ENCODE measurements around the gene FPR2. TPM values are rescaled to one million over a fixed set of nuclear protein-coding genes. Genes with fewer than 3 reads are reported as not detected.

Gene FPR2
- total and polyA plus RNA-seq, 4 donors: 0.15 to 4.1 (median 2.4) TPM

GRCh38 chr19:51810223-51810622 lies 49.2 kb downstream of the FPR2 start:
- H3K4me3 ChIP-seq (ENCODE audit: low read depth in 1 of 3, low read length in 3 of 3): no peak overlapping the region
- no peak for DNase-seq (ENCODE audit: low spot score)
- H3K27me3 ChIP-seq (ENCODE audit: control insufficient read depth in 4 of 4, insufficient read depth in 4 of 4, low read length in 3 of 4): no peaks in the 10 kb centered on the region
- H3K36me3 ChIP-seq (ENCODE audit: control insufficient read depth in 4 of 4, insufficient read depth in 3 of 4, low read depth in 1 of 4, low read length in 3 of 4): no peaks in the 10 kb centered on the region
- 73% methylated on average over 7 of the region's 7 CpGs for WGBS
- peak overlapping the region in 1 of 2 donors; percentile 25 for H3K27ac ChIP-seq (ENCODE audit: low read depth in 1 of 2, low read length in 2 of 2)
- H3K4me1 ChIP-seq (ENCODE audit: control insufficient read depth in 4 of 4, insufficient read depth in 4 of 4, low read length in 3 of 4): peaks cover 0 to 3% (median 2%) of the 10 kb centered on the region in 4 donors
- TF ChIP-seq RAD21 (IDR thresholded peaks at IDR 0.05) (peak; percentile 31 to 52), FOXA1 (IDR thresholded peaks at IDR 0.05) (no peak), CTCF (IDR thresholded peaks at IDR 0.05; ENCODE audit: low read depth, low read length, missing input control) (peak; percentile 8)
- no peak overlapping the region for H3K9ac ChIP-seq (ENCODE audit: low read depth in 1 of 2, low read length in 2 of 2)
- H3K9me3 ChIP-seq (ENCODE audit: control insufficient read depth in 4 of 4, low read length in 3 of 4): peaks cover 4 to 18% (median 10%) of the 10 kb centered on the region in 4 donors

GRCh38 chr19:51811344-51811743 lies 50.4 kb downstream of the FPR2 start:
- no peak overlapping the region for H3K4me3 ChIP-seq (ENCODE audit: low read depth in 1 of 3, low read length in 3 of 3)
- peaks cover 5 to 18% (median 11%) of the 10 kb centered on the region in 4 donors for H3K9me3 ChIP-seq (ENCODE audit: control insufficient read depth in 4 of 4, low read length in 3 of 4)
- no peak for DNase-seq (ENCODE audit: low spot score)
- WGBS: 81% methylated on average over 11 of the region's 11 CpGs
- H3K4me1 ChIP-seq (ENCODE audit: control insufficient read depth in 4 of 4, insufficient read depth in 4 of 4, low read length in 3 of 4): peaks cover 0 to 3% (median 1%) of the 10 kb centered on the region in 4 donors
- no peaks in the 10 kb centered on the region for H3K36me3 ChIP-seq (ENCODE audit: control insufficient read depth in 4 of 4, insufficient read depth in 3 of 4, low read depth in 1 of 4, low read length in 3 of 4)
- no peak overlapping the region for H3K9ac ChIP-seq (ENCODE audit: low read depth in 1 of 2, low read length in 2 of 2)
- peak overlapping the region in 1 of 2 donors; percentile 44 for H3K27ac ChIP-seq (ENCODE audit: low read depth in 1 of 2, low read length in 2 of 2)
- TF ChIP-seq SP1 (IDR thresholded peaks at IDR 0.05): no peak
- no peaks in the 10 kb centered on the region for H3K27me3 ChIP-seq (ENCODE audit: control insufficient read depth in 4 of 4, insufficient read depth in 4 of 4, low read length in 3 of 4)

GRCh38 chr19:51815043-51815442 lies 54.1 kb downstream of the FPR2 start:
- H3K4me1 ChIP-seq (ENCODE audit: control insufficient read depth in 4 of 4, insufficient read depth in 4 of 4, low read length in 3 of 4): peaks cover 0 to 2% (median 0%) of the 10 kb centered on the region in 4 donors
- H3K27ac ChIP-seq (ENCODE audit: low read depth in 1 of 2, low read length in 2 of 2): no peak overlapping the region
- H3K36me3 ChIP-seq (ENCODE audit: control insufficient read depth in 4 of 4, insufficient read depth in 3 of 4, low read depth in 1 of 4, low read length in 3 of 4): no peaks in the 10 kb centered on the region
- no peak overlapping the region for H3K9ac ChIP-seq (ENCODE audit: low read depth in 1 of 2, low read length in 2 of 2)
- 82% methylated on average over 9 of the region's 9 CpGs for WGBS
- DNase-seq (ENCODE audit: low spot score): no peak
- no peaks in the 10 kb centered on the region for H3K27me3 ChIP-seq (ENCODE audit: control insufficient read depth in 4 of 4, insufficient read depth in 4 of 4, low read length in 3 of 4)
- H3K9me3 ChIP-seq (ENCODE audit: control insufficient read depth in 4 of 4, low read length in 3 of 4): peaks cover 5 to 18% (median 10%) of the 10 kb centered on the region in 4 donors
- no peak for TF ChIP-seq RAD21 (IDR thresholded peaks at IDR 0.05)
- TF ChIP-seq JUND (IDR thresholded peaks at IDR 0.05): no peak
- no peak for TF ChIP-seq GABPA (IDR thresholded peaks at IDR 0.05 in 1 of 2, conservative IDR thresholded peaks at IDR 0.05 in 1 of 2)
- TF ChIP-seq EGR1 (IDR thresholded peaks at IDR 0.05; ENCODE audit: low read depth in 2 of 2): no peak
- no peak for TF ChIP-seq SP1 (IDR thresholded peaks at IDR 0.05)
- no peak for TF ChIP-seq FOXA1 (IDR thresholded peaks at IDR 0.05)
- no peak for TF ChIP-seq RXRA (IDR thresholded peaks at IDR 0.05)
- no peak for TF ChIP-seq ZBTB33 (IDR thresholded peaks at IDR 0.05)
- H3K4me3 ChIP-seq (ENCODE audit: low read depth in 1 of 3, low read length in 3 of 3): peak overlapping the region in 1 of 3 donors; percentile 3

- no peak overlapping the region for H3K9ac ChIP-seq (ENCODE audit: low read depth in 1 of 2, low read length in 2 of 2)
- peaks cover 7 to 13% (median 11%) of the 10 kb centered on the region in 4 donors for H3K9me3 ChIP-seq (ENCODE audit: control insufficient read depth in 4 of 4, low read length in 3 of 4)
- no peaks in the 10 kb centered on the region for H3K36me3 ChIP-seq (ENCODE audit: control insufficient read depth in 4 of 4, insufficient read depth in 3 of 4, low read depth in 1 of 4, low read length in 3 of 4)
- no peak overlapping the region for H3K4me3 ChIP-seq (ENCODE audit: low read depth in 1 of 3, low read length in 3 of 3)
- no peak overlapping the region for H3K27ac ChIP-seq (ENCODE audit: low read depth in 1 of 2, low read length in 2 of 2)
- no peaks in the 10 kb centered on the region for H3K4me1 ChIP-seq (ENCODE audit: control insufficient read depth in 4 of 4, insufficient read depth in 4 of 4, low read length in 3 of 4)
- WGBS: 84% methylated on average over 1 of the region's 1 CpG
- DNase-seq (ENCODE audit: low spot score): no peak
- H3K27me3 ChIP-seq (ENCODE audit: control insufficient read depth in 4 of 4, insufficient read depth in 4 of 4, low read length in 3 of 4): no peaks in the 10 kb centered on the region
- TF ChIP-seq FOXA2 (IDR thresholded peaks at IDR 0.05) (no peak), JUND (IDR thresholded peaks at IDR 0.05) (no peak), ZBTB33 (IDR thresholded peaks at IDR 0.05) (no peak), CTCF (IDR thresholded peaks at IDR 0.05; ENCODE audit: low read depth, low read length, missing input control) (no peak), EGR1 (IDR thresholded peaks at IDR 0.05; ENCODE audit: low read depth in 2 of 2) (no peak), FOXA1 (IDR thresholded peaks at IDR 0.05) (no peak), YY1 (IDR thresholded peaks at IDR 0.05) (no peak), RAD21 (IDR thresholded peaks at IDR 0.05) (no peak), HNF4A (conservative IDR thresholded peaks at IDR 0.05) (no peak), MAX (IDR thresholded peaks at IDR 0.05) (no peak), RXRA (IDR thresholded peaks at IDR 0.05) (no peak)
Observed at GRCh38 chr19:51816711-51817110, 55.7 kb downstream of the FPR2 start.
